Activated T-cell treated with anti-CD3 and anti-CD28 coated beads for 48 hours (primary cell): ENCODE measurements around the gene KCNQ5.

Experiments
- DNase-seq: peaks from one replicate; pipeline ENCODE4 v3.0.0-alpha.2; 2020; ENCODE audit warnings: low read depth

KCNQ5 gene

GRCh38 chr6:73129653-73130443 lies 508.0 kb downstream of the KCNQ5 start:
- DNase-seq = peak; percentile 70

DNA sequence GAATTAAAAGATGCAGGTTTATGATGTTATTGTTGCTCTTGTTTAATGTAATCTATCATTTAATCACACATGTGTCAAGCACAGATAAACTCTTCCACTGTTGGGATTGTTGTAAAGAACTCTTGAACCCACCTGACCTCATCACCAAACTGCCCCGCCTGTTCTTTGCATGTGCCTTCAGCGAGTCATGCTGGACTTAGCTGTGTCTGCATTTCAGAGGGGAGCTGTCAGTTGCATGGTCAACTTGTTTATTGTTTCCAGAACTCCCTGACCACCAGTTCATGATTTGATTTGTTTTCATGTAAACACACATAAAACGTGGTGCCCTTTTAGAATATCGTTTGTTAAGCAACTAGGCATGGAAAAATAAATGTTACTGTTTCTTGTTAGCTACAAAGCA lies 509.8 kb downstream of the KCNQ5 start:
- DNase-seq = no peak

DNA sequence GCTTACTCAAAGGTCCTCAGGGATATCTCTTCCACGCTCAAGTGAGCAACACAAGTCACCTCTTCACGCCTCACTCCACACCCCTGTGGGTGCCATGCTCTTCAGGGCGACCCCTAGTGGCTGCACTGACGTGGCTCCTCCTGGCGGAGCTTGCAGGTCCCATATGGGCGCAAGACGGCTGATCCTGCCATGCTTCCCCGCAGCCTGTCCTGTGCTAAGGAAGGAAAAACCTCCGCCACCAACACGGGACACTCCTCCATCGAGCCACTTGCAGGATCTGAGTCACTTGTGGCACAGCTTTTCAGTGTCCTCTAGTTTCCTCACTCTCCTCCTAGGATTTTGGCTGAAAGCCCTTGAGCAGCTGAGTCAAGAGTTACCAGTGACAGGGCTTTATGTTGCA lies 512.7 kb downstream of the KCNQ5 start:
- DNase-seq = peak; percentile 29

DNA sequence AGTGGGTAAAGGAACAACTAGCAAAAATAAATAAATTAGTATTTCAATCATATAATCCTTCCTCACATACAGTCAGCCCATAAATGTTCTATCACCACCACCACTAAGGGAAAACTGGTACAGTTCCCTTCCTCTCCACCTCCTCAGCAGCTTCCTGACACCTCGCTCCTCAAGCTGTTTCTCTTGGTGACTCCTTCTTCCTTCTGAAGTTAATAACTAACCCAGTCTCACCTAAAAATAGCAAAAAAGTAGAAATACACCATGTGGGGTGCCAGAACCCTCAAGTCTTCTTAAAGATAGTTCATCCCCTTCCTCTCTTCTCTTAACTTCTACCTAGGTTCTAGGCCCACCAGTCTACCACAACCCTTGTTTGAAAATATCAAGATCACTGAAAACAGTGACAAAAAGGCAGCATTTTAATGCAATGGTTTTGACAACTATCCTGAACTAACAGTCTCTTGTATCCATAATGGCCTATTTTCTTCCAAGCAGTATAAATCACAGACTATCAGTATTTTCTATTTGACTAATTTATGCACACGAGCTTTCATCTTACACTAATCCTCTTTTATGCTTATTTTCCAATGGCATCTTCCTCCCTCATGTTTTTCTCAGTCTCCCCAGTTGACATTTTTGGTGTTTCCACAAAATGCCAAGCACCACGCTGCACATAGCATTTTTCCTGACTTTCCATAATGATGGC lies 518.0 kb downstream of the KCNQ5 start:
- DNase-seq = no peak

DNA sequence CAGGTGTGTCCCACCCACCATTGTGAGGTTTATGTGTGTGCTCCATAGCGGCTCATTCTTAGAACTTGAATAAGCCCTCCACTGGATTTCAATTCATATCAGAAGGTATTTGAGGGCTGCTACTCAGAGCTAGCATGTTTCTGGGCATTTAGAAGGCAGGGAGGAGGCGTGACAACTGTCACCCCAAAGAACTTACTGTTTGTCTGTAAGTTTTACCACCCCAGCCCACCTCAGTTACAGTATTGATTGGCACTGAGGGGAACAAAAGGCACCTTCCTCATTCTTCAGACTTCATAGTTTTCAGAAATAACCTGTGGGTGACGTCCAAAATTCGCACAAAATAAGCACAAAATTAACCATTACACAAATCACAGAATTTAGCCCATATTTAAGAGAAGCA lies 521.7 kb downstream of the KCNQ5 start:
- no peak for DNase-seq

- no peak for DNase-seq
These were observed 522.7 kb downstream of the KCNQ5 start for GRCh38 chr6:73144516-73144915.

DNA sequence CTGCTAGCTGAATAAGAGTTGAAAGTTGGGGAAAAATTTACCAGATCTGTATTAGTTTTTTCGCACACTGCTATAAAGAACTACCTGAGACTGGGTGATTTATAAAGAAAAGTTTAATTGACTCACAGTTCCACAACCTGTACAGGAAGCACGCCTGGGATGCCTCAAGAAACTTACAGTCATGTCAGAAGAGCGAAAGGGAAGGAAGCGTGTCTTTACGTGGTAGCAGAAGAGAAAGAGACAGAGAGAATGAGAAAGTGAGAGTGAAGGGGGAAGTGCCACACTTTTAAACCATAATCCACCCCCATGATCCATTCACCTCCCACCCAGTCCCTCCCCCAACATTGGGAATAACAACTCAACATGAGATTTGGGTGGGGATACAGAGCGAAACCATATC lies 523.8 kb downstream of the KCNQ5 start:
- no peak for DNase-seq

GRCh38 chr6:73151732-73152131 lies 529.9 kb downstream of the KCNQ5 start:
- no peak for DNase-seq

DNA sequence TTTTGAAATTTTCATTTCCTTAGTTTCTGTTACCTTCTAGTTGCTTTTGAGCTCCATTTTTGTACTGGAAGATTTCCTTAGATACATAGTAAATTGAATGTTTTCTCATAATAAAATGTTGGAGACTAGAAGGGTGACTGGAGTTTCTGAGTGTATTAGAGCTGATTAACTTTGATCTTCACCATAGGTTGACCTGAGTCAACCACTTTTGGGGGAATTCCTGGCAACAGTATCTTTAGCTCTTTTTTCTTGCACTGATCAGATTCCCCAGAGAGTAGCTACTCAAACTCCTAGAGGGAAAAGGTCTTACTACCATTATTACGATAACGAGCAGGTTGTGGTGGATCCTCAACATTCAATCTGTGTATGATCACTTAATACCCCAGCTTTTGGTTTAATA lies 530.7 kb downstream of the KCNQ5 start:
- no peak for DNase-seq

GRCh38 chr6:73152966-73153757 lies 531.3 kb downstream of the KCNQ5 start:
- no peak for DNase-seq

DNA sequence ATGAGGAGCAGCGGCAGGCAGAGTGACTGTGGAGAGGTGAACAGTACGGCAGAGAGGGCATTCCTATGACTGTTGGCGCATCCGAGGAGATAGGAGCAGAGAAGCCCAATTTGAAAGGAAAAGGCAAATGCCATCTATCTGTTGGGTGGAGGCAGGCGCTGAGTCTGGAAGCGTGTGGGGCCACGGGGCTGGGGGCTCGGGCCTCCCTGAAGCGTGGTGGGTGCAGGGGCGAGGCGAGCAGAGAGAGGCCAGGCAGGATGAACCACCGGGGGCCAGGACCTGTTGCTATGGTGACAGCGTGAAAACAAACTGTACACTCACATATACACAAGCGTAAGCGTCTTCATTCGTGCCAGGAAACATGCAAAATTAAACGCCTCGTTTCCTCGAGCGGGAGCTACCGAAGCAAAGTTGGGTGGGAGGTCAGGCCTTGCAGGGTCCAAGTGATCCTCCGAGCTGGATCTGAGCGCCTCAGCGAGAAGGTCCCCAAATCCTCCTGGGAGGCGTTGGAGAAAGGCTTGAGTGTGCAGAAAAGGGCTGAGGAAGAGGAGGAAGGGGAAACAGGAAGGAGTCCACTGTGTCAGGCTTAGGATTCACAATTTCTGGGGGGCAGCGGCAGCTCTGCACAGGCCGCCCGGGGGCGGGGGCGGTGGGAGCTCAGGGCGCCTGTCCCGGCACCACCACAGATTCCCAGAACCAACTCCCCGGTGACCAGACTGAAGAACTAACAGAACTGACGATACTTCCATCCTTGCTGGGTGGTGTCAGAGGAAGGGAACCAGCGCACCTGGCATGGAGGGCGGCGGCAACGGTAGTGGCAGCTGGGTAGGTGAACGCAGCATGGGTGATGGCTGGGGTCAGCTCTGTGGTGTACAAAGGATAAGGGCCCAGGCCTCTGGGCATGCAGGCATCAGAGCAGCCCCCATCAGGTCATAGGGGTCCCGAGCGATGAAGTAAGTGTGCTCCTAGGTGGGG lies 535.2 kb downstream of the KCNQ5 start:
- DNase-seq = no peak

GRCh38 chr6:73157870-73158269 lies 536.0 kb downstream of the KCNQ5 start:
- no peak for DNase-seq

DNA sequence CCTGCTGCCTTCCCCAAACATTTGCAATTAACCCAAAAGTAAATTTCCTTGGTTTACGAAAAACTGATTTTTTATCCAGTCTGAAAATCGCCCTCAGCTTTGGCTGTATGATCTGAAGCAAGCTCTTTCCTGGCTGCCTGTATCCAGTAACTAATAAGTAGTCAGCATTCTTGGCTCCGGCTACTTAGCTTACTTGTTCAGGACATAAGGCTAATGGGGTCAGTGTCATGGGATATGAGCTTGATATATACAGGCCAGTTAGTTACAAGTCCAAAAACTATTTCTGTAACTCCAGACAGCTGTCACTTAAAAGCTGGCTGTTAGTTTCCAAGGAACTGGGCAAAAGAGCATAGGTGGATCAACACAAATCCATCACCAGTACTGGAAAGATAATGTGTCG lies 547.2 kb downstream of the KCNQ5 start:
- DNase-seq = no peak

DNA sequence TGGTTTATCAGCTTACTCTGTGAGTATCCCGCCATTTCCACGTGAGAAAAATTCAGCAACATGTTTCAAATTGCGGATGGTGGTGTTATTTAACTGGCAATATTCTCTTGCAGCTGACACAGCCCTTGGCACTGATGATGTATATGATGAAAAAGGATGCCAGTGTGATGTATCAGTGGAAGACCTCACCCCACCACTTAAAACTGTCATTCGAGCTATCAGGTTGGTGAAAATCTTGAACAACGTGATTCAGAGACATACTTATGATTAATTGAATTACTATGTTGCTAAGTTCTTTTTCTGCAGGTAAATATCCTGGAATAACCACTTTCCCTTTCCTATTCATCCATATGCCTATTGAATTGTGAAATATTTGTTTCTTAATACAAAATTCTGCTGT lies 547.8 kb downstream of the KCNQ5 start:
- DNase-seq = no peak

GRCh38 chr6:73174646-73175045 lies 552.8 kb downstream of the KCNQ5 start:
- no peak for DNase-seq

DNA sequence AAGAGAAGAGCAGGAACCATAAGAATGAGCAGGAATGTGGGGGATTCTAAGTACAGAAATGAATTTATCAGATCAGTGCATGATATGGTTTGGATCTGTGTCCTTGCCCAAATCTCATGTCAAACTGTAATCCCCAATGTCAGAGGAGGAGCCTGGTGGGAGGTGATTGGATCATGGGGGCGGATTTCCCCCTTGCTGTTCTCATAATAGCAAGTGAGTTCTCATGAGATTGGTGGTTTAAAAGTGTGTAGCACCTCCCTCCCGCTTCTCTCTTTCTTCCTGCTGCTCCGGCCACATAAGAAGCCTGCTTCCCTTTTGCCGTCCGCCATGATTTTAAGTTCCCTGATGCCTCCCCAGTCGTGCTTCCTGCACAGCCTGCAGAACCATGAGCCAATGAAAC lies 554.2 kb downstream of the KCNQ5 start:
- no peak for DNase-seq

DNA sequence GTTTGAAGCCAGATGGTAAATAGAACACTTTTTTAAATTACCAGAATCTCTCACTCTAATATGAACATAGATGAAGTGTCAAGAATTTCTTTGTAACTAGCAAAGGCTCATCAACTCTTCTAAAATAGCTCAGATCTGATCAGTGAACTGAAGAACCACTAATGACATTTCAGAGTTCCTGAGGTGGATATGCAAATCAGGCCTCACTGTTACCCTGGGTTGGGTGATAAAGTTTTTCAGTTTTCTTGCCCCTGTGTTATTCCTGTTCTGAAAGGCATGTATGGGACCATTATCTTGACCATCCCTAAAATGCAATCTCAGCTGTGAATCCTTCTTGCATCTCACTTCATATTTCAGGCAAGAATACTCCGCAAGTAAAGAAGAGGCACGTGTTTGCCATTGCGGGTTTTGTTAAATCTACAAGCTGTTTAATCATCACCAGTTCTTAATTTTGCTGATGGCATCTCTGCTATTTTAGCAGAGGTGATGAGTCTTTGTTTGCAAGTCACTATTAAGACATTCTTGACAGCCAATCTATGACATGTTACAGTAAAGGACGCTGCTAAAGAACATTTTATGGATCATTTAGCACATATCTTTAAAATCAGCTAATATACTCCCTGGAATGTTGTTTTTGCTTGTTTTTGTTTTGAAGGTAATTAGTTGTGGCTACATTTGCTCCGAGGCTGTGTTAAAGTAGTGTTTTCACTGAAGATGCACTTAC lies 555.5 kb downstream of the KCNQ5 start:
- DNase-seq = no peak

DNA sequence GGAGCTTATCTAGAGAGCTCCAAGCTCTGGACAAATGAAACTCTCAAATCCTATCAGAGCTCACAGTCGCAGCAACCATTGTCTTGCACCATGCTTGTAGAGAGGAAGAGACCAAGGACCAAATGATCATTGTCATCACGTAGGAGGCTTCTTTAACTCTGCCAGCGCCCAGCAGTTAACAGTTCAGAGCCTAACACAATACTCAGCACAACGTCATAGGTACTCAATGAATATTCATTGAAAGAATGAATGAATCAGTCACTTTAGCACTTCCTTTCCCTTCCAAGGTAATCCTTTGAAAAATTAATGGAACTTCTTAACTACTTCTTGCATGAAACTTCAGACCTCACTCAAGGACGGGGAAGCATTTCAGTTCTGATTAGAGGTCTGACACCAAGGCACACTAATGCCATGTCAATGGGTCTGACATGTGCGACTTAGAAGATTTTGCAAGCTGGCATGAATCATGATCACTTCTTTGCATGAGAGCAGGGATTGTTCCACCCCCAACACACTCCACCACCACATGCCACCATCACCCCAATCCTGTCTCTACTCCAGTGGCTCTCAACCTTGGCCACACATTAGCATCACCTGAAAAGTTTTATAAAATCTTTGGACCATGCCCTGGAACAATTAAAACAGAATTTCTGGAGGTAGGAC lies 558.3 kb downstream of the KCNQ5 start:
- DNase-seq = no peak

DNA sequence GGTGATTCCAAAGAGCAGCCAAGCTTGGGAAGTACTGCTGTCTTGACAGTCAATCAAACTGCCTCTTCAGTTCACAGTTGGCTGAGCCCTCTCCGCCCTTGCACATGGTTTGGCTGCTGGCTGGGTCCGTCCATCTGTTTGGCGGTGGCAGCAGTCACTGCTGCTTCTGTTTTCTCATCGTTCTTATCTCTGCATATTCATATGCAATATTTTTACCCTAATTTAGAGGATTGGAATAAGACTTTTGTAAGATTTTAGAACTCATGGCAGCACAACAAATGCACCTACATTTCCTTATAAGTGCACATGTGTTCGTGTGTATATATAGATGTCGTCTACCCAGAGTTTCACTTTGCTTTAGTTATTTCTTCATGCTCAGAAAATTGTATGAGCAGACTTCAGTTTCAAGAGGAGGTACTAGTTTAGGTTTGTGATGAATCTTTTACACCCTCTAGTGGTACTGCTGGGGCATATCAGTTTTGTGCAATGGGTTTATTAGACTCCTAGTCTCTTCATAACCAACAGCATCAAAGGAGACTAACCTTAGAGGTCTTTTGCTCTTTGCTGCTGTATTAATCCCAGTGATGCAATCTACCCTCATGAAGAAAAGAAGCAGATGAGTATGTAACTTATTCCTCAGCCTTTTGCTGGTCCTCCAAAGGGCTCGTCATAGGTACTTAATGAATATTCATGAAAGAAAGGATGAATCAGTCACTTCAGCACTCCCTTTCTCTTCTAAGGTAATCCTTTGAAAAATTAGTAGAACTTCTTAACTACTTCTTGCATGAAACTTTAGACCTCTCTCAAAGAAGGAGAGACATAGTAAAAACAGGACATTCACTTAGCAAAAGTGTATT lies 559.1 kb downstream of the KCNQ5 start:
- DNase-seq = no peak
